BJ (cell line): ENCODE data around the gene PCLO. TPM values are rescaled to one million over a fixed set of nuclear protein-coding genes. Genes with fewer than 3 reads are reported as not detected.

Experiments
- CTCF ChIA-PET: fragments of 350-600 bp; formaldehyde crosslinking; extraction: SDS; loops from one replicate; lab custom pipeline; 2021; ENCODE audit warnings: antibody characterized with exemption, inconsistent platforms; lab: Yijun Ruan, JAX
- POLR2A ChIA-PET: fragments of 300-600 bp; sonication (Branson Sonifier 250); formaldehyde crosslinking; extraction: SDS; loops from one replicate; lab custom pipeline; 2021; ENCODE audit warnings: antibody characterized with exemption; lab: Charles Lee
- DNase-seq: peaks from one replicate; pipeline ENCODE4 v3.0.0-alpha.2; 2011; ENCODE audit warnings: low read depth
- H3K27me3 ChIP-seq: 2 replicates; pipeline ENCODE4 v1.6.0; 2011; ENCODE audit warnings: low read length; ENCODE audit not compliant: control insufficient read depth, insufficient read depth
- H3K36me3 ChIP-seq: 2 replicates; pipeline ENCODE4 v1.5.1; 2011; ENCODE audit warnings: low read length; ENCODE audit not compliant: control insufficient read depth, insufficient read depth
- H3K4me3 ChIP-seq: 2 replicates; pipeline ENCODE4 v1.5.1; 2011; ENCODE audit warnings: low read depth, mild to moderate bottlenecking, control low read depth, low read length
- polyA plus RNA-seq: library from polyadenylated mRNA; depleted of rRNA; stranded (reverse); fragments of >200 nt; gene quantifications from 2 replicates; pipeline ENCODE4 v1.2.3, GENCODE V29; 2011
- TF ChIP-seq, protein P1 (sequence below): IDR thresholded peaks from 2 replicates; pipeline ENCODE4 v1.5.1; 2011; ENCODE audit warnings: low read depth, mild to moderate bottlenecking, control low read depth, inconsistent platforms, low read length, moderate library complexity; ENCODE audit not compliant: insufficient read depth

The PCLO gene
- polyA plus RNA-seq, 1 experiment: 0.76 TPM

GRCh38 chr7:82803411-82803810, 359.3 kb downstream of the PCLO start:
- ChIA-PET CTCF (interaction anchor here (0.6 to 0.8 kb wide), 2 partner anchors 30 to 159 kb away, joined by 3 to 4 read pairs; no protein-coding TSS in a partner anchor), POLR2A (interaction anchor here (0.6 kb wide), 1 partner anchor 926 kb away, joined by 4 read pairs; no protein-coding TSS in a partner anchor)
- H3K36me3 ChIP-seq: no peaks in the 10 kb centered on the region
- DNase-seq: no peak
- TF ChIP-seq, protein P1, sequence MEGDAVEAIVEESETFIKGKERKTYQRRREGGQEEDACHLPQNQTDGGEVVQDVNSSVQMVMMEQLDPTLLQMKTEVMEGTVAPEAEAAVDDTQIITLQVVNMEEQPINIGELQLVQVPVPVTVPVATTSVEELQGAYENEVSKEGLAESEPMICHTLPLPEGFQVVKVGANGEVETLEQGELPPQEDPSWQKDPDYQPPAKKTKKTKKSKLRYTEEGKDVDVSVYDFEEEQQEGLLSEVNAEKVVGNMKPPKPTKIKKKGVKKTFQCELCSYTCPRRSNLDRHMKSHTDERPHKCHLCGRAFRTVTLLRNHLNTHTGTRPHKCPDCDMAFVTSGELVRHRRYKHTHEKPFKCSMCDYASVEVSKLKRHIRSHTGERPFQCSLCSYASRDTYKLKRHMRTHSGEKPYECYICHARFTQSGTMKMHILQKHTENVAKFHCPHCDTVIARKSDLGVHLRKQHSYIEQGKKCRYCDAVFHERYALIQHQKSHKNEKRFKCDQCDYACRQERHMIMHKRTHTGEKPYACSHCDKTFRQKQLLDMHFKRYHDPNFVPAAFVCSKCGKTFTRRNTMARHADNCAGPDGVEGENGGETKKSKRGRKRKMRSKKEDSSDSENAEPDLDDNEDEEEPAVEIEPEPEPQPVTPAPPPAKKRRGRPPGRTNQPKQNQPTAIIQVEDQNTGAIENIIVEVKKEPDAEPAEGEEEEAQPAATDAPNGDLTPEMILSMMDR: no peak
- no peaks in the 10 kb centered on the region for H3K27me3 ChIP-seq
- H3K4me3 ChIP-seq: no peak overlapping the region

DNA sequence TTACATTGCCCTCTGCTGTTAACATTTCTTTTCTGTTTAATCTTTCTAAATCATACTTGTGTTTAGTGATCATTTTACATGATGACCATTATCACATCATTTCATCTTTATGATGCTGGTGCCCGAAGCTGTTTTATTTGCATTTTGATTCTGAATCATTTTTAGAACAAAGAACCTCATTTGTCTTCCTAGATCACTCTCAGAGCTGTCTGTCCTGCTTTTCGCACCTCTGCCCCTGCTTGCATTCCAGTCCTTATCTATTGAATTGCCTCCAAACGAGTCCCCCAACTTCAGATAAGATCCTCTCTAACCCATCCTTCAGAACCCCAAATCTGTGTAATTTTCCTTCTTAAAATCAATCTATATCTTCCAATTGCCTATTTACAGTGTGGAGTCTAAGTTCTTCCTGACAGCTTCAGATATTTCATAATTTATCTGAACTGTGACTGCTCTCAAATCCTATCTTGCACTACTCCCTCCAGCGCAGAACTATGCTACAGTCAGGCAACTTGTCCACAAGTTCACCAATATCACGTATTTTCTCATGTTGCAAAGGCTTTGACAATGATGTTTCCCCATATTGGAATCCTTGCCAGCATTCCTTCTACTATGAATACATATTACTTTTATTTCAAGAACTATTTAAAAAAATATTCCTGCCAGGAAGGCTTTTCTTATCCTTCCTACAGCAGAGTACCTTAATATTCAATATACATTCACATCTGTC, 372.6 kb downstream of the PCLO start:
- ChIA-PET CTCF (interaction anchor here (1.2 kb wide), 1 partner anchor 60 kb away, joined by 3 read pairs; no protein-coding TSS in a partner anchor), POLR2A (no interaction called here)
- no peaks in the 10 kb centered on the region for H3K36me3 ChIP-seq
- no peaks in the 10 kb centered on the region for H3K27me3 ChIP-seq
- H3K4me3 ChIP-seq: no peak overlapping the region
- no peak for DNase-seq
- TF ChIP-seq, protein P1: no peak

DNA sequence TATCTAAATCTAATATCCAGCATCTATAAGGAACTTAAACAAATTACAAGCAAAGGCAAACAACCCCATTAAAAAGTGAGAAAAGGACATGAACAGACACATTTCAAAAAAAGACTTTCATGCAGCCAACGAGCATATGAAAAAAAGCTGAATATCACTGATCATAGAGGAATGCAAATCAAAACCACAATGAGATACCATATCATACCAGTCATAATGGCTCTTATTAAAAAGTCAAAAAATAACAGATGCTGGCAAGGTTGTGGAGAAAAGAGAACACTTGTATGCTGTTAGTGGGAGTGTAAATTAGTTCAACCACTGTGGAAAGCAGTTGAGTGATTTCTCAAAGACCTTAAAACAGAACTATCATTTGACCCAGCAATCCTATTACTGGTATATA, 384.7 kb downstream of the PCLO start:
- DNase-seq: no peak
- no peak overlapping the region for H3K4me3 ChIP-seq
- TF ChIP-seq, protein P1: no peak
- no peaks in the 10 kb centered on the region for H3K36me3 ChIP-seq
- CTCF ChIA-PET: no interaction called here
- H3K27me3 ChIP-seq: no peaks in the 10 kb centered on the region
- POLR2A ChIA-PET: no interaction called here

GRCh38 chr7:82762880-82763279, 399.8 kb downstream of the PCLO start:
- no peak for DNase-seq
- Histone ChIP-seq H3K27me3 (no peaks in the 10 kb centered on the region), H3K4me3 (no peak overlapping the region), H3K36me3 (no peaks in the 10 kb centered on the region)
- POLR2A ChIA-PET: no interaction called here
- TF ChIP-seq, protein P1: no peak
- CTCF ChIA-PET: no interaction called here

DNA sequence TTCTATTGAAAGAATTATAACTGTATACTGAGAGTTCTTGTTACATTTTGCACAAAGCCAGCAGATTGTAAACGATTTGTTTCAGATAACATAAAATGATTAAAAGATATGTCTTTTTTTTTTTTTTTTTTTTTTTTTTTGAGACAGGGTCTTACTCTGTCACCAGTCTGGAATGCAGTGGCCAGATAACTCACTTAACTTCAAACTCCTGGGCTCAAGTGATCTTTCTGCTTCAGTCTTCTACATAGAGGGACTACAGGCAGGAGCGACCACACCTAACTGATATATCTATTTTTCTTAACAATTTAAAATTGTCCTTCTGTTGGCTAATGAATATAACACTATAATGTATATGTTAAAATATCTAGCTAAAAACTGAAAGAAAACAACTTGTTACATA, 401.9 kb downstream of the PCLO start:
- no peak for DNase-seq
- CTCF ChIA-PET: no interaction called here
- TF ChIP-seq, protein P1: no peak
- Histone ChIP-seq H3K36me3 (no peaks in the 10 kb centered on the region), H3K27me3 (no peaks in the 10 kb centered on the region), H3K4me3 (no peak overlapping the region)
- POLR2A ChIA-PET: no interaction called here
